H1 (cell line): ENCODE measurements around the gene SLC8A3. TPM values are rescaled to one million over a fixed set of nuclear protein-coding genes. Genes with fewer than 3 reads are reported as not detected.

Experiments used
- CTCF ChIA-PET: fragments of 300-600 bp; sonication (Branson Sonifier 250); formaldehyde crosslinking; loops from one replicate; lab custom pipeline; 2021; ENCODE audit not compliant: partially characterized antibody; lab: Charles Lee
- POLR2A ChIA-PET: fragments of 300-600 bp; sonication (Branson Sonifier 250); formaldehyde crosslinking; loops from one replicate; lab custom pipeline; 2021; ENCODE audit warnings: inconsistent platforms; ENCODE audit not compliant: partially characterized antibody; lab: Charles Lee
- DNase-seq, 2 experiments: peaks; one replicate each; pipeline versions ENCODE4 v3.0.0 to v3.0.0-alpha.2; 2010 to 2022; ENCODE audit warnings: low spot score in 2 of 2, low read depth in 1 of 2, mixed read lengths in 1 of 2
- FAIRE-seq: peaks from 2 replicates; lab custom pipeline; 2011; peaks lifted over from hg19 to GRCh38; lab: Jason Lieb, UNC
- H2AFZ ChIP-seq: 2 replicates; pipeline ENCODE4 v1.8.1; 2012; ENCODE audit warnings: low read length, inconsistent platforms
- H2AK5ac ChIP-seq: 2 replicates; pipeline ENCODE4 v1.6.1; 2013; ENCODE audit warnings: low read depth, low read length
- H2BK120ac ChIP-seq: replicated peaks from 2 replicates; pipeline ENCODE3; 2013; ENCODE audit warnings: low read depth, low read length, inconsistent platforms
- H2BK12ac ChIP-seq: 2 replicates; pipeline ENCODE4 v1.6.1; 2013; ENCODE audit warnings: low read depth, low read length
- H2BK15ac ChIP-seq: 2 replicates; pipeline ENCODE4 v1.6.1; 2013; ENCODE audit warnings: low read length
- H2BK20ac ChIP-seq: 2 replicates; pipeline ENCODE4 v1.6.1; 2013; ENCODE audit warnings: low read length
- H2BK5ac ChIP-seq: 2 replicates; pipeline ENCODE4 v1.6.1; 2013; ENCODE audit warnings: low read depth, low read length
- H3K14ac ChIP-seq: 2 replicates; pipeline ENCODE4 v1.6.1; 2013; ENCODE audit warnings: inconsistent platforms; ENCODE audit not compliant: insufficient read length
- H3K18ac ChIP-seq: 2 replicates; pipeline ENCODE4 v1.6.1; 2013; ENCODE audit warnings: low read length; ENCODE audit errors: extremely low read depth
- H3K23ac ChIP-seq: 2 replicates; pipeline ENCODE4 v1.6.1; 2013; ENCODE audit warnings: inconsistent platforms; ENCODE audit not compliant: insufficient read length
- H3K23me2 ChIP-seq: 2 replicates; pipeline ENCODE4 v1.6.1; 2013; ENCODE audit warnings: low read depth, low read length
- H3K27ac ChIP-seq: 2 replicates; pipeline ENCODE4 v1.6.1; 2011; ENCODE audit warnings: low read depth, low read length, inconsistent platforms
- H3K27me3 ChIP-seq, 4 experiments: replicated peaks in 1 of 4; 1 replicate in 1 of 4; 2 replicates in 3 of 4; pipeline versions ENCODE4 v1.6.1 to v1.8.1; 2011 to 2013; ENCODE audit warnings: low read length in 3 of 4, mild to moderate bottlenecking in 3 of 4, inconsistent platforms in 2 of 4, mixed read lengths in 2 of 4, moderate library complexity in 1 of 4; ENCODE audit not compliant: control insufficient read depth in 3 of 4, insufficient read depth in 3 of 4; ENCODE audit errors: extremely low read depth in 1 of 4
- H3K36me3 ChIP-seq, 4 experiments: 2 replicates each; pipeline versions ENCODE4 v1.6.1 to v1.8.1; 2011 to 2013; ENCODE audit warnings: mild to moderate bottlenecking in 4 of 4, low read length in 3 of 4, moderate library complexity in 2 of 4, control low read depth in 1 of 4, inconsistent platforms in 1 of 4; ENCODE audit not compliant: insufficient read depth in 4 of 4, control insufficient read depth in 2 of 4
- H3K4ac ChIP-seq: replicated peaks from 2 replicates; pipeline ENCODE3; 2013; ENCODE audit warnings: low read length, low read depth, mixed read lengths, inconsistent platforms; ENCODE audit not compliant: insufficient read length
- H3K4me1 ChIP-seq, 4 experiments: replicated peaks in 1 of 4; 1 replicate in 1 of 4; 2 replicates in 3 of 4; pipeline versions ENCODE4 v1.6.1 to v1.8.1; 2011 to 2013; ENCODE audit warnings: low read length in 3 of 4, inconsistent platforms in 2 of 4, mixed read lengths in 1 of 4; ENCODE audit not compliant: insufficient read depth in 4 of 4, control insufficient read depth in 3 of 4
- H3K4me2 ChIP-seq, 2 experiments: 2 replicates each; pipeline versions ENCODE4 v1.6.1 to v1.8.1; 2011 to 2013; ENCODE audit warnings: low read depth in 2 of 2, low read length in 2 of 2, control low read depth in 1 of 2, inconsistent platforms in 1 of 2, mild to moderate bottlenecking in 1 of 2; ENCODE audit not compliant: insufficient read depth in 1 of 2
- H3K4me3 ChIP-seq, 4 experiments: fragments of 200-600, 300-600 bp in 1 of 4; sonication (generic), shearing (Covaris generic), sonication (Bioruptor Twin) in 1 of 4; 2 replicates each; pipeline versions ENCODE4 v1.5.1 to v1.8.1; 2011 to 2016; ENCODE audit warnings: low read length in 4 of 4, low read depth in 3 of 4, control low read depth in 2 of 4, inconsistent platforms in 2 of 4, mild to moderate bottlenecking in 2 of 4, mixed read lengths in 1 of 4, moderate library complexity in 1 of 4; ENCODE audit not compliant: insufficient read depth in 2 of 4; ENCODE audit errors: extremely low read depth in 1 of 4
- H3K56ac ChIP-seq: replicated peaks from 2 replicates; pipeline ENCODE3; 2013; ENCODE audit warnings: low read depth, mild to moderate bottlenecking, mixed read lengths, low read length, inconsistent platforms; ENCODE audit not compliant: insufficient read length
- H3K79me1 ChIP-seq: 2 replicates; pipeline ENCODE4 v1.6.1; 2013; ENCODE audit warnings: low read depth, low read length, control low read depth
- H3K79me2 ChIP-seq, 2 experiments: 2 replicates each; pipeline versions ENCODE4 v1.6.1 to v1.8.1; 2012 to 2013; ENCODE audit warnings: low read length in 2 of 2, mild to moderate bottlenecking in 2 of 2, inconsistent platforms in 1 of 2; ENCODE audit not compliant: insufficient read depth in 2 of 2, control insufficient read depth in 1 of 2
- H3K9ac ChIP-seq, 4 experiments: replicated peaks in 1 of 4; 1 replicate in 1 of 4; 2 replicates in 3 of 4; pipeline versions ENCODE4 v1.6.1 to v1.8.1; 2011 to 2013; ENCODE audit warnings: low read depth in 3 of 4, low read length in 3 of 4, control low read depth in 2 of 4, mild to moderate bottlenecking in 2 of 4, moderate library complexity in 2 of 4, inconsistent platforms in 1 of 4; ENCODE audit errors: extremely low read depth in 1 of 4
- H3K9me3 ChIP-seq, 2 experiments: 2 replicates each; pipeline versions ENCODE4 v1.6.1 to v1.8.1; 2012 to 2013; ENCODE audit warnings: mild to moderate bottlenecking in 2 of 2, moderate library complexity in 2 of 2, control low read depth in 1 of 2, inconsistent platforms in 1 of 2, low read depth in 1 of 2, low read length in 1 of 2, mixed read lengths in 1 of 2; ENCODE audit not compliant: insufficient read depth in 2 of 2
- H4K20me1 ChIP-seq, 2 experiments: replicated peaks in 1 of 2; 2 replicates each; pipeline versions ENCODE3 to v1.8.1; 2011 to 2013; ENCODE audit warnings: inconsistent platforms in 2 of 2, low read length in 2 of 2, mild to moderate bottlenecking in 1 of 2; ENCODE audit not compliant: insufficient read depth in 2 of 2, control insufficient read depth in 1 of 2
- H4K5ac ChIP-seq: 2 replicates; pipeline ENCODE4 v1.6.1; 2013; ENCODE audit warnings: low read length, low read depth, mixed read lengths, inconsistent platforms; ENCODE audit not compliant: insufficient read length
- H4K8ac ChIP-seq: 2 replicates; pipeline ENCODE4 v1.8.0; 2013; ENCODE audit warnings: mild to moderate bottlenecking, moderate library complexity, low read length, inconsistent platforms; ENCODE audit not compliant: insufficient read depth; ENCODE audit errors: extremely low read depth
- H4K91ac ChIP-seq: replicated peaks from 2 replicates; pipeline ENCODE3; 2013; ENCODE audit warnings: low read length, mixed read lengths, inconsistent platforms; ENCODE audit not compliant: insufficient read length
- ASH2L ChIP-seq: fragments of 200-600, 300-600 bp; sonication (generic); IDR thresholded peaks from one replicate; pipeline ENCODE4 v1.7.1; 2017; ENCODE audit warnings: low read length
- KDM5A ChIP-seq: fragments of 200-600 bp; IDR thresholded peaks from 2 replicates; pipeline ENCODE4 v1.7.1; 2012; ENCODE audit warnings: mild to moderate bottlenecking, low read length, inconsistent platforms, mixed read lengths
- MAFK ChIP-seq: IDR thresholded peaks from 2 replicates; pipeline ENCODE4 v1.6.1; 2012; ENCODE audit warnings: low read depth, mild to moderate bottlenecking, improper control_type of control experiment, low read length
- NRF1 ChIP-seq: IDR thresholded peaks from 2 replicates; pipeline ENCODE4 v1.6.1; 2011; ENCODE audit warnings: mild to moderate bottlenecking, low read depth, low read length, improper control_type of control experiment
- PHF8 ChIP-seq: fragments of 200-600 bp; sonication (generic); conservative IDR thresholded peaks from 2 replicates; pipeline ENCODE4 v1.7.1; 2012; ENCODE audit warnings: low read depth, mild to moderate bottlenecking, inconsistent platforms, low read length, moderate library complexity
- POLR2A ChIP-seq, 2 experiments: IDR thresholded peaks; 1 replicate in 1 of 2; 2 replicates in 1 of 2; pipeline ENCODE4 v1.6.1; 2011; ENCODE audit warnings: low read depth in 2 of 2, low read length in 2 of 2, mild to moderate bottlenecking in 2 of 2; ENCODE audit errors: control extremely low read depth in 1 of 2
- SAP30 ChIP-seq: fragments of 300-600 bp; sonication (generic); IDR thresholded peaks from 2 replicates; pipeline ENCODE4 v1.7.1; 2012; ENCODE audit warnings: low read length, moderate library complexity, mild to moderate bottlenecking, inconsistent platforms; ENCODE audit not compliant: insufficient read depth, insufficient replicate concordance
- SP1 ChIP-seq: IDR thresholded peaks from 2 replicates; pipeline ENCODE4 v1.6.1; 2011; ENCODE audit warnings: low read depth, low read length
- SP4 ChIP-seq: IDR thresholded peaks from 2 replicates; pipeline ENCODE4 v1.6.1; 2012; ENCODE audit warnings: low read length, inconsistent platforms
- YY1 ChIP-seq: IDR thresholded peaks from 2 replicates; pipeline ENCODE4 v1.6.1; 2011; ENCODE audit warnings: low read depth, mild to moderate bottlenecking, low read length
- WGBS, 2 experiments: shearing (Covaris generic) in 1 of 2; methylation state at CpG; one replicate each; pipeline versions ENCODE4 v1.1.6 to v1.1.7; 2013 to 2015; ENCODE audit warnings: low lambda C conversion rate in 2 of 2, mixed read lengths in 2 of 2, inconsistent platforms in 1 of 2, low coverage in 1 of 2, missing lambda C conversion rate in 1 of 2; ENCODE audit not compliant: insufficient replicate concordance in 2 of 2, insufficient coverage in 1 of 2, insufficient read length in 1 of 2; ENCODE audit errors: extremely low coverage in 1 of 2, missing lambda C conversion rate in 1 of 2; 5-methylcytosine and 5-hydroxymethylcytosine counted together
- polyA plus RNA-seq, 7 experiments: library from polyadenylated mRNA; depleted of rRNA in 3 of 7; stranded (reverse) in 5 of 7; unstranded in 2 of 7; fragments of >200 nt in 5 of 7; fragments of 200-250 nt in 2 of 7; gene quantifications; 1 replicate in 5 of 7; 2 replicates in 1 of 7; 4 replicates in 1 of 7; pipeline versions ENCODE4 v1.2.1 to v1.2.3, GENCODE V29; 2011 to 2013; ENCODE audit warnings: missing spikeins in 2 of 7, mixed read lengths in 2 of 7
- total RNA-seq: library from RNA; stranded (reverse); fragmentation: NEBNext Ultra II Directional; extraction: Animal tissue kit (Norgen Biotek cat#: 25700); gene quantifications from 2 replicates; pipeline ENCODE4 v1.2.1, GENCODE V29; 2021
- TF ChIP-seq, protein P1 (sequence below), 3 experiments: IDR thresholded peaks; 1 replicate in 2 of 3; 2 replicates in 1 of 3; pipeline versions ENCODE4 v1.5.1 to v1.6.1; 2011; ENCODE audit warnings: low read length in 3 of 3, mild to moderate bottlenecking in 3 of 3, inconsistent platforms in 2 of 3, low read depth in 1 of 3, moderate library complexity in 1 of 3; ENCODE audit not compliant: insufficient read depth in 1 of 3; ENCODE audit errors: control extremely low read depth in 1 of 3

Gene SLC8A3
- total and polyA plus RNA-seq, 2 of the 8 experiments (the other 6 are each of a cell fraction or from before 2014, with no cell fraction given) = 0.38 to 1.1 TPM

DNA sequence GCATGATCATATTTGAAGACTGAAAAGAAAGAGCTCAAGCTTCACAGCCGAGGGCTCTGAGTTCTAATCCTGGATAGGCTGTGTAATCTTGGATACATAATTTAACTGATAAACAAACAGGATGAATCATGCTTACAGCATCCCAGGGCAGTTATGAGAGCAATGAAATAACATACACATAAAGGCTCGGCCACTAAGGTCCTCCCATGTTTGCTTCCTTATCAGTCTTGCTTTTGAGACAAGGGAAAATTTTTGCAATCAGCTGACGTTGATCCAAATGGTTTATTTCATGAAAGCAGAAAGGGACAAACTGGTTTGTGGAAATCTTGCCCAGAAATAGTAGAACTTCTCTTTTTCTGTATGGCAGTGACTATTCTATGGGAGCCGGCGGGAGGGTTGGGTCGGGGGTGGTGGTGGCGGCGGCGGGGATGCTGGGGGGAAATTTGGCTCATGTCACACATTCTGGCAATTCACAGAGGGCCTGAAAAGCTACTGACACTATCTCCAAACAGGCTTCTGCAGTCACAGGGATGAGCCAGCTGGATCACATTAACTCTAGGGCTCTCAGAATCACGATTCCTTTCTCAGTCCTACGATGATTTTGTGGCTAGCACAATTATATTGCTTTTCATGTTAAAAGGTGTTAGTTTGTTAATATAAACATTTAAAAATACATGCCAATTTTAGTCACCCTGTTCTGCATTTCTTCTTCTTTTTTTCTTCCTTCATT, 124.5 kb downstream of the SLC8A3 start:
- WGBS, 2 experiments = 91% methylated on average over 11 of the region's 11 CpGs; no CpG with 5 or more reads in 1 of the 2 experiments
- no peak overlapping the region for H3K27ac ChIP-seq
- no peaks in the 10 kb centered on the region for H3K4me1 ChIP-seq
- POLR2A ChIA-PET = no interaction called here
- no peak overlapping the region for H3K4me3 ChIP-seq
- H3K18ac ChIP-seq = no peak overlapping the region
- H3K79me2 ChIP-seq = no peaks in the 10 kb centered on the region
- TF ChIP-seq MAFK (no peak), SP4 (no peak), NRF1 (no peak), KDM5A (no peak), ASH2L (no peak), SP1 (no peak), POLR2A (IDR thresholded peaks at IDR 0.05; ENCODE audit: control extremely low read depth in 1 of 2, low read depth in 2 of 2, low read length in 2 of 2) (no peak), PHF8 (no peak), YY1 (no peak), SAP30 (no peak)
- TF ChIP-seq, protein P1, sequence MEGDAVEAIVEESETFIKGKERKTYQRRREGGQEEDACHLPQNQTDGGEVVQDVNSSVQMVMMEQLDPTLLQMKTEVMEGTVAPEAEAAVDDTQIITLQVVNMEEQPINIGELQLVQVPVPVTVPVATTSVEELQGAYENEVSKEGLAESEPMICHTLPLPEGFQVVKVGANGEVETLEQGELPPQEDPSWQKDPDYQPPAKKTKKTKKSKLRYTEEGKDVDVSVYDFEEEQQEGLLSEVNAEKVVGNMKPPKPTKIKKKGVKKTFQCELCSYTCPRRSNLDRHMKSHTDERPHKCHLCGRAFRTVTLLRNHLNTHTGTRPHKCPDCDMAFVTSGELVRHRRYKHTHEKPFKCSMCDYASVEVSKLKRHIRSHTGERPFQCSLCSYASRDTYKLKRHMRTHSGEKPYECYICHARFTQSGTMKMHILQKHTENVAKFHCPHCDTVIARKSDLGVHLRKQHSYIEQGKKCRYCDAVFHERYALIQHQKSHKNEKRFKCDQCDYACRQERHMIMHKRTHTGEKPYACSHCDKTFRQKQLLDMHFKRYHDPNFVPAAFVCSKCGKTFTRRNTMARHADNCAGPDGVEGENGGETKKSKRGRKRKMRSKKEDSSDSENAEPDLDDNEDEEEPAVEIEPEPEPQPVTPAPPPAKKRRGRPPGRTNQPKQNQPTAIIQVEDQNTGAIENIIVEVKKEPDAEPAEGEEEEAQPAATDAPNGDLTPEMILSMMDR (IDR thresholded peaks at IDR 0.05; ENCODE audit: control extremely low read depth in 1 of 3, insufficient read depth in 1 of 3, low read depth in 1 of 3, low read length in 3 of 3) = no peak
- H2BK120ac ChIP-seq = no peak overlapping the region
- no peak overlapping the region for H4K8ac ChIP-seq
- H4K5ac ChIP-seq = no peak overlapping the region
- no peak overlapping the region for H2AFZ ChIP-seq
- H2AK5ac ChIP-seq = no peak overlapping the region
- no peaks in the 10 kb centered on the region for H3K27me3 ChIP-seq
- no peak overlapping the region for H3K9ac ChIP-seq
- no peak for FAIRE-seq
- H3K9me3 ChIP-seq = no peaks in the 10 kb centered on the region
- H4K91ac ChIP-seq = no peak overlapping the region
- no peak overlapping the region for H2BK20ac ChIP-seq
- H3K23ac ChIP-seq = no peak overlapping the region
- no peaks in the 10 kb centered on the region for H4K20me1 ChIP-seq
- no peak overlapping the region for H3K14ac ChIP-seq
- H2BK15ac ChIP-seq = no peak overlapping the region
- H3K4ac ChIP-seq = no peak overlapping the region
- no peaks in the 10 kb centered on the region for H3K79me1 ChIP-seq
- no peak for DNase-seq
- H3K23me2 ChIP-seq = no peaks in the 10 kb centered on the region
- H3K56ac ChIP-seq = no peak overlapping the region
- no peak overlapping the region for H3K4me2 ChIP-seq
- no peak overlapping the region for H2BK12ac ChIP-seq
- CTCF ChIA-PET = interaction anchor here (1.7 to 4.2 kb wide), 5 partner anchors 10 to 36 kb away, joined by 3 to 26 read pairs (median 4); no protein-coding TSS in a partner anchor
- no peak overlapping the region for H2BK5ac ChIP-seq
- H3K36me3 ChIP-seq = no peaks in the 10 kb centered on the region
